Natural killer cell (primary cell): ENCODE data around the gene PHF8. TPM values are rescaled to one million over a fixed set of nuclear protein-coding genes. Genes with fewer than 3 reads are reported as not detected.

Source experiments
- ATAC-seq, 3 donors: fragments of 150-1000 bp in 2 of 3; fragments of 200-7000 bp in 1 of 3; cut with Tn5 transposase; 1 replicate in 1 of 3; 2 replicates in 2 of 3; pipeline ENCODE4 v1.10.0; 2021; ENCODE audit warnings: mild to moderate bottlenecking in 2 of 3, moderate library complexity in 2 of 3
- DNase-seq, 2 donors: peaks; one replicate each; pipeline versions ENCODE4 v3.0.0 to v3.0.0-alpha.2; 2013 to 2021; ENCODE audit warnings: mixed read lengths in 1 of 2
- H3K27ac ChIP-seq: one replicate; pipeline ENCODE4 v1.5.1; 2013; ENCODE audit warnings: mild to moderate bottlenecking, low read length
- H3K27me3 ChIP-seq: one replicate; pipeline ENCODE4 v1.6.1; 2013; ENCODE audit warnings: low read length; ENCODE audit not compliant: control insufficient read depth, insufficient read depth
- H3K36me3 ChIP-seq: one replicate; pipeline ENCODE4 v1.6.1; 2013; ENCODE audit warnings: low read length; ENCODE audit not compliant: control insufficient read depth, insufficient read depth
- H3K4me1 ChIP-seq: one replicate; pipeline ENCODE4 v1.6.1; 2013; ENCODE audit warnings: low read length; ENCODE audit not compliant: control insufficient read depth, insufficient read depth
- H3K4me3 ChIP-seq: one replicate; pipeline ENCODE4 v1.5.1; 2013; ENCODE audit warnings: low read length
- H3K9me3 ChIP-seq: one replicate; pipeline ENCODE4 v1.6.1; 2013; ENCODE audit warnings: low read length; ENCODE audit not compliant: control insufficient read depth, insufficient read depth
- H3K27ac Mint-ChIP-seq, 2 donors: one replicate each; pipeline ENCODE4 v1.8.0; 2022; ENCODE audit warnings: mild to moderate bottlenecking in 2 of 2, mixed read lengths in 2 of 2, moderate library complexity in 1 of 2
- H3K27me3 Mint-ChIP-seq, 2 donors: one replicate each; pipeline ENCODE4 v1.8.0; 2022; ENCODE audit warnings: low read depth in 2 of 2, mixed read lengths in 2 of 2
- H3K36me3 Mint-ChIP-seq: one replicate; pipeline ENCODE4 v1.8.0; 2022; ENCODE audit warnings: mixed read lengths
- H3K4me1 Mint-ChIP-seq, 2 donors: one replicate each; pipeline ENCODE4 v1.8.0; 2022; ENCODE audit warnings: mixed read lengths in 2 of 2
- H3K4me3 Mint-ChIP-seq: one replicate; pipeline ENCODE4 v1.8.0; 2022; ENCODE audit warnings: mild to moderate bottlenecking, moderate library complexity, mixed read lengths
- H3K9me3 Mint-ChIP-seq, 2 donors: one replicate each; pipeline ENCODE4 v1.8.0; 2022; ENCODE audit warnings: mixed read lengths in 2 of 2
- WGBS: methylation state at CpG from one replicate; pipeline ENCODE4 v1.1.7; 2013; ENCODE audit warnings: missing lambda C conversion rate; ENCODE audit not compliant: insufficient coverage; 5-methylcytosine and 5-hydroxymethylcytosine counted together
- intact Hi-C: fragments of 100-400 bp; cut with micrococcal nuclease; formaldehyde crosslinking; loops from one replicate; pipeline ENCODE4 v1.14.2; 2022
- total RNA-seq, 4 donors: library from RNA; stranded (reverse); fragments of 120-200 nt in 1 of 4; gene quantifications; one replicate each; pipeline versions ENCODE4 v1.2.3 to v1.2.4, GENCODE V29; 2013 to 2022
- TF ChIP-seq, protein P1 (sequence below): fragments of 200-600 bp; IDR thresholded peaks from one replicate; pipeline ENCODE4 v1.8.0; 2022; ENCODE audit warnings: antibody characterized with exemption

The PHF8 gene
- total RNA-seq, 3 donors from 2014 or later (not counting 1 experiment from before 2014, with no cell fraction given), result 55.4 to 74.1 (median 72.6) TPM

GRCh38 chrX:53930515-53931380, 113.5 kb downstream of the PHF8 start:
- Histone ChIP-seq H3K4me1 (peaks cover 9% of the 10 kb centered on the region), H3K4me3 (no peak overlapping the region), H3K27ac (no peak overlapping the region), H3K9me3 (no peaks in the 10 kb centered on the region), H3K36me3 (no peaks in the 10 kb centered on the region), H3K27me3 (no peaks in the 10 kb centered on the region)
- intact Hi-C loops, result no loop called here
- Mint-ChIP-seq H3K9me3 (no peaks in the 10 kb centered on the region), H3K27me3 (no peaks in the 10 kb centered on the region), H3K36me3 (no peaks in the 10 kb centered on the region), H3K27ac (no peak overlapping the region), H3K4me1 (peaks cover 4 to 7% of the 10 kb centered on the region in 2 donors), H3K4me3 (no peak overlapping the region)
- ATAC-seq (no peak), DNase-seq (no peak)
- WGBS, result 95% methylated on average over 5 of the region's 5 CpGs
- TF ChIP-seq, protein P1, sequence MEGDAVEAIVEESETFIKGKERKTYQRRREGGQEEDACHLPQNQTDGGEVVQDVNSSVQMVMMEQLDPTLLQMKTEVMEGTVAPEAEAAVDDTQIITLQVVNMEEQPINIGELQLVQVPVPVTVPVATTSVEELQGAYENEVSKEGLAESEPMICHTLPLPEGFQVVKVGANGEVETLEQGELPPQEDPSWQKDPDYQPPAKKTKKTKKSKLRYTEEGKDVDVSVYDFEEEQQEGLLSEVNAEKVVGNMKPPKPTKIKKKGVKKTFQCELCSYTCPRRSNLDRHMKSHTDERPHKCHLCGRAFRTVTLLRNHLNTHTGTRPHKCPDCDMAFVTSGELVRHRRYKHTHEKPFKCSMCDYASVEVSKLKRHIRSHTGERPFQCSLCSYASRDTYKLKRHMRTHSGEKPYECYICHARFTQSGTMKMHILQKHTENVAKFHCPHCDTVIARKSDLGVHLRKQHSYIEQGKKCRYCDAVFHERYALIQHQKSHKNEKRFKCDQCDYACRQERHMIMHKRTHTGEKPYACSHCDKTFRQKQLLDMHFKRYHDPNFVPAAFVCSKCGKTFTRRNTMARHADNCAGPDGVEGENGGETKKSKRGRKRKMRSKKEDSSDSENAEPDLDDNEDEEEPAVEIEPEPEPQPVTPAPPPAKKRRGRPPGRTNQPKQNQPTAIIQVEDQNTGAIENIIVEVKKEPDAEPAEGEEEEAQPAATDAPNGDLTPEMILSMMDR, result no peak

DNA sequence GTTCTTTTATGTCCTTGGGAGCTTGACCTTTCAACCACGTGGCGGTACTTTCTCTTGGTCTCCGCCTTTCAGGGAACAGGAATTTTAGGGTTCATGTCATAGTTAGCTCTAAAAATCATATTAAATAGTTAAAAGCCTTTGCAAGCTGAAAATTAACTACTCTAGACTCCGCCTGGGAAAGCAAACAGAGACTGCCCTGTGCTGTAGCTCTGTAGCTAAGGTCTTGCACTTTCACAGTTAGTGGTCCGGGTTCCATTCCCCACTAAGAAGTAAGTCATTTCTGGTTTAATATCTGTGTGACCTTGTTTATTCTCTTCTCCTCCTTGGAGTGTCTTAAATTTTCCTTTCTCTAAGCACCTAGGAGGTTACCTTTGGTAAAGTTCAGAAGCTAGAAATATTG, 118.2 kb downstream of the PHF8 start:
- DNase-seq, result no peak
- Mint-ChIP-seq H3K27me3 (peaks cover 0 to 8% of the 10 kb centered on the region in 2 donors), H3K4me1 (no peaks in the 10 kb centered on the region), H3K9me3 (no peaks in the 10 kb centered on the region), H3K36me3 (no peaks in the 10 kb centered on the region), H3K4me3 (no peak overlapping the region), H3K27ac (no peak overlapping the region)
- H3K4me1 ChIP-seq, result no peaks in the 10 kb centered on the region
- TF ChIP-seq, protein P1, result no peak
- no peak for ATAC-seq
- 83% methylated on average over 1 of the region's 5 CpGs for WGBS
- H3K36me3 ChIP-seq, result no peaks in the 10 kb centered on the region
- no peaks in the 10 kb centered on the region for H3K27me3 ChIP-seq
- intact Hi-C loops, result no loop called here
- no peaks in the 10 kb centered on the region for H3K9me3 ChIP-seq
- H3K27ac ChIP-seq, result no peak overlapping the region
- no peak overlapping the region for H3K4me3 ChIP-seq

- intact Hi-C loops, result no loop called here
- H3K27ac ChIP-seq, result no peak overlapping the region
- no peaks in the 10 kb centered on the region for H3K36me3 ChIP-seq
- Mint-ChIP-seq H3K9me3 (no peaks in the 10 kb centered on the region), H3K27me3 (peaks cover 0 to 8% of the 10 kb centered on the region in 2 donors), H3K36me3 (no peaks in the 10 kb centered on the region), H3K4me3 (no peak overlapping the region), H3K27ac (no peak overlapping the region), H3K4me1 (no peaks in the 10 kb centered on the region)
- TF ChIP-seq, protein P1, result no peak
- no peaks in the 10 kb centered on the region for H3K9me3 ChIP-seq
- H3K4me1 ChIP-seq, result no peaks in the 10 kb centered on the region
- no peaks in the 10 kb centered on the region for H3K27me3 ChIP-seq
- ATAC-seq, result no peak
- DNase-seq, result no peak
- no peak overlapping the region for H3K4me3 ChIP-seq
Measured at GRCh38 chrX:53918702-53919101, 125.6 kb downstream of the PHF8 start.

DNA sequence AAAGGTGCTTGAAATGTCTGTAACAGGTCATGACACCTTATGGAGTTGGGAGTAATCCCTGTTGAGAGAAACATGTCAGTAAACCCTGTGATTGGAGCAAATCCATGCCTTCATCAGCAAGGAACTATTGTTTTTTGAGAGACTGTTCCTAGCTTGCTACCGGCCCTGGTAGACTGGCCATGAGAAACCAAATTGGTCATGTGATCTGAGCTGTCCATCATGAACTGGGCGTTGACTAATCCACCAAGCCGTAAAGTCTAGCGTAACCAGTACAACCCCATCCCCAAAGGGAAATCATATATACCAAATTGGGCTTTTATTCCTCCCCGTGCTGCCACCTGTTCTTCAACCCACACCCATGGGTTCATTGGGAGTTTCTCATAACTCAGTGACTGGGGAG, 143.7 kb downstream of the PHF8 start:
- no peaks in the 10 kb centered on the region for H3K36me3 Mint-ChIP-seq
- TF ChIP-seq, protein P1, result no peak
- no peaks in the 10 kb centered on the region for H3K27me3 Mint-ChIP-seq
- no peaks in the 10 kb centered on the region for H3K27me3 ChIP-seq
- 80% methylated on average over 2 of the region's 5 CpGs for WGBS
- no peak overlapping the region for H3K27ac Mint-ChIP-seq
- no peaks in the 10 kb centered on the region for H3K9me3 Mint-ChIP-seq
- no peak overlapping the region for H3K27ac ChIP-seq
- no peak overlapping the region for H3K4me3 Mint-ChIP-seq
- DNase-seq, result no peak
- H3K4me1 Mint-ChIP-seq, result no peaks in the 10 kb centered on the region
- intact Hi-C loops, result no loop called here
- ATAC-seq, result no peak
- no peaks in the 10 kb centered on the region for H3K4me1 ChIP-seq
- H3K36me3 ChIP-seq, result no peaks in the 10 kb centered on the region
- no peak overlapping the region for H3K4me3 ChIP-seq
- H3K9me3 ChIP-seq, result no peaks in the 10 kb centered on the region
